Panc1 (cell line): ENCODE data around the gene ROMO1. TPM values are rescaled to one million over a fixed set of nuclear protein-coding genes. Genes with fewer than 3 reads are reported as not detected.

Experiments
- ATAC-seq: fragments of 200-7000 bp; cut with Tn5 transposase; 2 replicates; pipeline ENCODE4 v1.9.1; 2020; ENCODE audit warnings: mild to moderate bottlenecking, moderate library complexity
- BruUV-seq: library from RNA; stranded (reverse); fragments of 400-500 nt; replicated peaks from 2 replicates; lab custom pipeline; 2021; lab: Mats Ljungman, UMichigan
- CTCF ChIA-PET: fragments of 300-600 bp; sonication (Branson Sonifier 250); formaldehyde crosslinking; loops from one replicate; lab custom pipeline; 2022; ENCODE audit warnings: antibody characterized with exemption; lab: Charles Lee
- POLR2A ChIA-PET: fragments of 300-600 bp; sonication (Branson Sonifier 250); formaldehyde crosslinking; loops from one replicate; lab custom pipeline; 2022; ENCODE audit warnings: antibody characterized with exemption; lab: Charles Lee
- DNase-seq: peaks from one replicate; pipeline ENCODE4 v3.0.0-alpha.2; 2010; ENCODE audit warnings: low read depth, low spot score
- H3K27ac ChIP-seq: 2 replicates; pipeline ENCODE4 v1.5.1; 2011; ENCODE audit warnings: mild to moderate bottlenecking, low read length, inconsistent platforms
- H3K27me3 ChIP-seq: fragments of 200-500 bp; sonication (Bioruptor generic); 2 replicates; pipeline ENCODE4 v1.6.0; 2014; ENCODE audit warnings: low read length, inconsistent platforms; ENCODE audit not compliant: control insufficient read depth, insufficient read depth
- H3K36me3 ChIP-seq: fragments of 200-500 bp; sonication (Bioruptor generic); 2 replicates; pipeline ENCODE4 v1.5.1; 2014; ENCODE audit warnings: inconsistent platforms, mild to moderate bottlenecking, low read length, moderate library complexity; ENCODE audit not compliant: control insufficient read depth, insufficient read depth
- H3K4me1 ChIP-seq: 2 replicates; pipeline ENCODE4 v1.5.1; 2011; ENCODE audit warnings: inconsistent platforms, mild to moderate bottlenecking, low read length, moderate library complexity; ENCODE audit not compliant: control insufficient read depth, insufficient read depth
- H3K4me3 ChIP-seq, 2 experiments: 2 replicates each; pipeline ENCODE4 v1.5.1; 2011 to 2012; ENCODE audit warnings: low read depth in 2 of 2, low read length in 2 of 2, mild to moderate bottlenecking in 2 of 2, inconsistent platforms in 1 of 2, moderate library complexity in 1 of 2
- H3K9me3 ChIP-seq: fragments of 200-500 bp; sonication (Bioruptor generic); 2 replicates; pipeline ENCODE4 v1.5.1; 2014; ENCODE audit warnings: low read depth, mild to moderate bottlenecking, inconsistent platforms, low read length, moderate library complexity; ENCODE audit not compliant: control insufficient read depth, insufficient read depth
- CTCF ChIP-seq: fragments of 450-650 bp; IDR thresholded peaks from 2 replicates; pipeline ENCODE4 v1.5.1; 2017; ENCODE audit warnings: mild to moderate bottlenecking
- POLR2AphosphoS5 ChIP-seq: IDR thresholded peaks from 2 replicates; pipeline ENCODE4 v1.6.1; 2012; ENCODE audit warnings: mild to moderate bottlenecking, low read depth, low read length, moderate library complexity
- REST ChIP-seq, 2 experiments: IDR thresholded peaks; 2 replicates each; pipeline ENCODE4 v1.6.1; 2011 to 2012; ENCODE audit warnings: low read depth in 2 of 2, control low read depth in 1 of 2, low read length in 1 of 2, mild to moderate bottlenecking in 1 of 2, moderate library complexity in 1 of 2; ENCODE audit not compliant: insufficient read depth in 1 of 2
- SIN3A ChIP-seq: IDR thresholded peaks from 2 replicates; pipeline ENCODE4 v1.6.1; 2012; ENCODE audit warnings: low read depth, mild to moderate bottlenecking, low read length, moderate library complexity, borderline replicate concordance; ENCODE audit not compliant: insufficient read depth
- TCF7L2 ChIP-seq: IDR thresholded peaks from 2 replicates; pipeline ENCODE4 v1.6.1; 2011; ENCODE audit warnings: mild to moderate bottlenecking, low read depth, low read length, inconsistent platforms
- in situ Hi-C: cut with HindIII; loops from 2 replicates; pipeline ENCODE4 v1.10.0; 2016; ENCODE audit warnings: low sequenced_read_pairs, low pct_unique_long_range_greater_than_20kb
- intact Hi-C: fragments of 100-400 bp; cut with micrococcal nuclease; formaldehyde crosslinking; loops from one replicate; pipeline ENCODE4 v1.10.0; 2022; ENCODE audit not compliant: unreplicated experiment
- total RNA-seq: library from RNA; stranded (reverse); gene quantifications from one replicate; pipeline ENCODE4 v1.2.1, GENCODE V29; 2021; ENCODE audit not compliant: unreplicated experiment

The ROMO1 gene
- total RNA-seq, 1 experiment from 2014 or later, result 319 TPM

- CTCF ChIA-PET, result no interaction called here
- Histone ChIP-seq H3K4me3 (no peak overlapping the region), H3K27me3 (no peaks in the 10 kb centered on the region), H3K36me3 (peaks cover 42% of the 10 kb centered on the region), H3K27ac (no peak overlapping the region), H3K4me1 (no peaks in the 10 kb centered on the region), H3K9me3 (no peaks in the 10 kb centered on the region)
- no TSS peak for BruUV-seq
- intact Hi-C loops, result no loop called here
- POLR2A ChIA-PET, result interaction anchor here (0.7 kb wide), 1 partner anchor 17 kb away, joined by 4 read pairs; no protein-coding TSS in a partner anchor
- TF ChIP-seq POLR2AphosphoS5 (no peak), REST (IDR thresholded peaks at IDR 0.05; ENCODE audit: insufficient read depth in 1 of 2, low read depth in 2 of 2, low read length in 1 of 2) (no peak), CTCF (no peak), TCF7L2 (no peak), SIN3A (no peak)
- in situ Hi-C loops, result no loop called here
- ATAC-seq (peak; percentile 34; the same call in 1 of the 2 replicates), DNase-seq (no peak)
Observed at GRCh38 chr20:35718972-35719635, 19.9 kb downstream of the ROMO1 start.

- Histone ChIP-seq H3K4me1 (no peaks in the 10 kb centered on the region), H3K36me3 (peaks cover 43% of the 10 kb centered on the region), H3K27ac (no peak overlapping the region), H3K4me3 (no peak overlapping the region), H3K27me3 (no peaks in the 10 kb centered on the region), H3K9me3 (no peaks in the 10 kb centered on the region)
- intact Hi-C loops (no loop called here), in situ Hi-C loops (no loop called here)
- DNase-seq, result no peak
- TF ChIP-seq CTCF (no peak), REST (IDR thresholded peaks at IDR 0.05; ENCODE audit: insufficient read depth in 1 of 2, low read depth in 2 of 2, low read length in 1 of 2) (no peak), TCF7L2 (no peak), POLR2AphosphoS5 (no peak), SIN3A (no peak)
- ATAC-seq, result no peak
- no TSS peak for BruUV-seq
- CTCF ChIA-PET, result no interaction called here
- POLR2A ChIA-PET, result interaction anchor here (0.7 kb wide), 1 partner anchor 17 kb away, joined by 4 read pairs; no protein-coding TSS in a partner anchor
Observed at GRCh38 chr20:35719717-35720116, 20.5 kb downstream of the ROMO1 start.
